HPDE6-E6E7 (cell line): ENCODE measurements around the gene RPS6KA4.

Experiments
- DNase-seq: peaks from one replicate; pipeline ENCODE4 v3.0.0; 2011; ENCODE audit warnings: missing footprints; ENCODE audit errors: extremely low spot score

RPS6KA4 gene

DNA sequence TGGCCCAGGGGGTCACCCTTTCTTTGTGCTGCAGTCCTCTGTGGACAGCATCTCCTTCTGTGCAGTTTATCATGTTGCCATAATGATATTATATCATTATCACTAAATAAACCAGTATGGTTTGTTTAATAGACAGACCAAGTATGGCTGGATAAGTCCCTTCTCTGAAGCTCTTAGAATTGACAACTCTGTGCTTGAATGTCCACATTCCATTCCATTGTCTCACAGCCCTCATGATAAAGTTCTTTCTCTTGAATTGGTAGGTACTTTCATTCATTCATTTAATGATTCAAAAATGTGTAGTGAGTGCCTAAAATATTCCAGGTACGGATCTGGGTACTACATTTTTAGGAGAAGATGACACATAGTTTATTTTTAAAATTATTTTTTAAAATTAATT lies 7.8 kb downstream of the RPS6KA4 start:
- no peak for DNase-seq

DNA sequence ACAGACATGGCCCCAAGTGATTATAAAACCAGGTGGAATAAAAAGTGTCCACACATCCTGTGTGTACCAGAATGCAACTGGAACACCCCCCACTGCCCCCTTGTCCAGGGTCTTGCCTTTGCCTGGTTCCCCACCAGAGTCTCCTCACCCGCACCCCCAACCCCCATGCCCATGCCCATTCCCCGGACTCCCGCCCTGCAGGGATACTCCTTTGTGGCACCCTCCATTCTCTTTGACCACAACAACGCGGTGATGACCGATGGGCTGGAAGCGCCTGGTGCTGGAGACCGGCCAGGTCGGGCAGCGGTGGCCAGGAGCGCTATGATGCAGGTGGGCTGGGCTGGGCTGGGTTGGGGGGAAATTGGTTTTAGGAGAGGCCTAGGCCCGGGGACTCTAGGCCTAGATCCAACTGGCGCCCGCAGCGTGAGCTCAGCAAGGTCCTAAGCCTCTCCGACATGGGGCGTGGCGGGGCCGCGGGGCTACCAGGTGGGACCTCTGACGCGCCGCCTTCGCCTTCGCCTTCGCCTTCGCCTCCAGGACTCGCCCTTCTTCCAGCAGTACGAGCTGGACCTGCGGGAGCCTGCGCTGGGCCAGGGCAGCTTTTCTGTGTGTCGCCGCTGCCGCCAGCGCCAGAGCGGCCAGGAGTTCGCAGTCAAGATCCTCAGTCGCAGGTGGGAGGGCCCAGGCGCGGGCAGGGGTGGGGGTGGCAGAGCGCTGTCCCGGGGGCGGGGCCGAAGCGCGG lies 9.1 kb downstream of the RPS6KA4 start:
- no peak for DNase-seq

DNA sequence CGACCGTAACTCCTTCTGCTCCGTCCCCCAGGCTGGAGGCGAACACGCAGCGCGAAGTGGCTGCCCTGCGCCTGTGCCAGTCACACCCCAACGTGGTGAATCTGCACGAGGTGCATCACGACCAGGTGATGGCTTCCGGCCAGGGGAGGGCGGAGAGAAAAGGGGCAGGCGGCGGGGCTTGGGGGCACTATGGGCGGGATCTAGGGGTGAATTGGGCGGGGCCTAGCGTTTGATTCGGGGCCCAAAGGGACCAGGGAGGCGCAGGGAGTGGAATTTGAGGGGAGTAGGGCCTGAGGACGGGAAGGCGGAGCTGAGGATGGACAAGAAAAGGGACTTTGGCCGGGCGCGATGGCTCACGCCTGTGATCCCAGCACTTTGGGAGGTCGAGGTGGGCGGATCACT lies 9.7 kb downstream of the RPS6KA4 start:
- DNase-seq: no peak

- no peak for DNase-seq
Measured at GRCh38 chr11:64369440-64370421, 10.8 kb downstream of the RPS6KA4 start.

DNA sequence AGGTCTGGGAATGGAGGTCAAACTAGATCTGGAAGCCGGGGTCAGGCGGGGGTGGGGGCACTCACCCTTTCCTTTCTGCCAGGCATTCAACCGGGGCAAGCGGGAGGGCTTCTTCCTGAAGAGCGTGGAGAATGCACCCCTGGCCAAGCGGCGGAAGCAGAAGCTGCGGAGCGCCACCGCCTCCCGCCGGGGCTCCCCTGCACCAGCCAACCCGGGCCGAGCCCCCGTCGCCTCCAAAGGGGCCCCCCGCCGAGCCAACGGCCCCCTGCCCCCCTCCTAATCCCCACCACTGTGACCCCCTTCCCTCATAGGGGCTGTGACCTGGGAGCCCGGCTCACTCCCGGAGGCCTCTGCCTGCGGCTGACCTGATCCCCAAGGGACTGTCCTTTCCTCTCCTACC lies 12.2 kb downstream of the RPS6KA4 start:
- DNase-seq: no peak

GRCh38 chr11:64372021-64372420 lies 13.1 kb downstream of the RPS6KA4 start:
- no peak for DNase-seq

DNA sequence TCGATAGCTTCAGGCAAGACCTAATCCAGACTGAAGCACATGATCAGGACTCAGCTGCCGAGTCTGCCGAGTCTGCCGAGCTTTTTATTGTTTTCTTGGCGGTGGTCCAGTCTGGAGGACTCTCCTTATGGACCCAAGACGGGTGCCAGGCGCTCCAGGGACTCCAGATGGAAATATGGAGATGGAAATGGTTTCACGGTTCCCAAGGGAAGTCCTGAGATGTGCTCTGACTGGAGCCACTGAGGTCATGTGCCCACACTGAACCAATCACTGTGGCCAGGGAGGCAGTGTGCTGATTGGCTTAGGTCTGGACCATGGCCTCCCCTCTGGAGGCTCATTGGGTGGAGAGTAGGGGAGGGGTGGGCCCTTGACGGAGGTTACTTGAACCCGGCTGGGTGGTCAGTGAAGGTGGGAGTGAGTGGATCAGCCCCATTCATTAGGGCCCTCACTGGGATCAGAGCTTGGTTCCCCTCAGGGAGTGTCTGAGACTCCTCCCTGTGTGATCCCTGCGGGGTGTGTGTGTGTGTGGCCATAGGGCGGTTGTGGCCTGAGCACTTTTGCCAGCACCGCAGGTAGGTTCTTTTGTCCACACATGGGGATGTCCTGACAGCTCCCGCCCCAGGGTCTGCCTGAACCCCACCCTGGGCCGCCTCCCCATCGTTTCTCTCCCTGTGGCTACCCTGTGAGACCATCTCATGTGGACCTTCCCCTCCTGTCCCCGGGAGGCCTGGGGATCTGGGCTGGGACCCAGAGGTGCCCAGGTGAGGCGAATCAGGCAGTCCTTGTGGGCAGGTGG lies 14.0 kb downstream of the RPS6KA4 start:
- DNase-seq: no peak

GRCh38 chr11:64373598-64373974 lies 14.6 kb downstream of the RPS6KA4 start:
- DNase-seq: no peak

DNA sequence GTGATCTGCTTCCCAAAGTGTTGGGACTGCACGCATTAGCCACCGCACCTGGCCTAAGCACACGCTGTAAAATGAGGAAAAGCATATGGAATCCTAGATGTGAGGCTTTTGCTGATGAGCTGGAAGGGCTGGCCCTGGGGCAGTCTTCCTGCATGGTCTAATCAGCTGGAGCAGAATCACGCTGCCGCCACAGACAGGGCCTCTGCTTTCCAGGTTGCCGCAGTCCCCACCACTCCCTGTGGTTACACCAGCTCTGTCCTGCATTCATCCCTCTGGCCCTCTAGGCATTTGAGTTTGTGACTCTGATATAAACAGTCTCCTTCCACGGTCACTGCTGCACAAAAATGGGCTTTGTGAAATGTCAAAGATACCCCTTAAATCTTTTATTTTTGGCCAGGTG lies 17.1 kb downstream of the RPS6KA4 start:
- no peak for DNase-seq

GRCh38 chr11:64378335-64378880 lies 19.4 kb downstream of the RPS6KA4 start:
- DNase-seq: no peak

GRCh38 chr11:64379160-64379559 lies 20.2 kb downstream of the RPS6KA4 start:
- DNase-seq: no peak

- DNase-seq: no peak
Measured at GRCh38 chr11:64379817-64380709, 21.1 kb downstream of the RPS6KA4 start.

DNA sequence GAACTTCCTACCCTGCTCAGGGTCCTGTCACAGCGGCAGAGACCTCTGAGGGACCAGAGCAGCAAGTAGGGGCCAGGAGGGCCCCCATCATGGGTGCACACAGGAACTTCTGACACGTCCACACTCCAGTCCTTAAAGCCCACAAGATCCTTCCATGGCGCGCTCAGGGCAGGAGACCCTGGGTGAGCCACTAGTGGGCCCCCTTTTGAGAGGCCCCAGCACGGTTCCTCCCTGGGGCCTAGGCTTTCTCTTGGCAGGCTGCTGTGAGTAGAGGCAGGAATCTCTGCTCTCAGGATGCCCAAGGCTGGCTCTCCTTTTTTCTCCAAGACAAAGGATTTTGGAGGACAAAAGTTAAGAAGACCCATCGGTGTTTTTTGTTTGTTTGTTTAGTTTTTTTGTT lies 22.4 kb downstream of the RPS6KA4 start:
- no peak for DNase-seq

DNA sequence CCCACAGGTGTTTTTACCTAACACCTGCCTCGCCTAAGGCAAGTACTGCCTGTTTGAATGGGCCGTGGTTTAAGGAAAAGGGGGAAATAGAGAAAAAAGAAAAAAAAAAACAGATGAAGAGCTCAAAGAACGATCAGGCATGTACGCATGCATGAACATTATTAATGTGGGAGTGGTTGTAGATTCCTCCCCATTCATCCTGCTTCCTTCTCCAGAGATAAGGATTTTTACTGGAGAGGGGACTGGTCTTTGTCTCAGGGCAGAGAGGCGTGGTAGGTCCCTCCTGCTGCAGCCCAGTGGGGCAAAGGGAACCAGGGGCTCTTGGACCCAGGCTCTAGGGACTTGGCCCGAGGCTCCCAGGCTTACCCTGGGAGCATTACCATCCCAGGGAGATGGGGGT lies 23.1 kb downstream of the RPS6KA4 start:
- no peak for DNase-seq

GRCh38 chr11:64382586-64382985 lies 23.6 kb downstream of the RPS6KA4 start:
- no peak for DNase-seq

DNA sequence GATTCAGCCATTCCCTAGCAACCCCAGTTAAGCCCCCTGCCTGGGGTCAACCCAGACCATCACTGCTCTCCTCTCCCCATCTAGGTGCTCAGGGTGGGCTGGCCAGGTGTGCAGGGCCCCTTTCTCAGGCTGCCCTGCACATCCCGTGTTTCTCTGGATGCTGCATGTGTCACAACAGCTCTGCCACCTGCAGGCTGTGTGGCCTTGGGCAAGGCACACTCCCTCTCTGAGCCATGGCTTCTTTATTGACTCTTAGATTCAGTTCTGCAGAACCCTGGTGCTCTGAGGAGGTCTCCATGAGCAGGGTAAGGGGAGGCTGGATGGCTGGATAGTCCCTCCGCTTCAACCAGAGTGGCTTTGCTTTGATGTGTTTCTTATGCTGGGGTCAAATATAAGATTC lies 24.6 kb downstream of the RPS6KA4 start:
- DNase-seq: no peak

DNA sequence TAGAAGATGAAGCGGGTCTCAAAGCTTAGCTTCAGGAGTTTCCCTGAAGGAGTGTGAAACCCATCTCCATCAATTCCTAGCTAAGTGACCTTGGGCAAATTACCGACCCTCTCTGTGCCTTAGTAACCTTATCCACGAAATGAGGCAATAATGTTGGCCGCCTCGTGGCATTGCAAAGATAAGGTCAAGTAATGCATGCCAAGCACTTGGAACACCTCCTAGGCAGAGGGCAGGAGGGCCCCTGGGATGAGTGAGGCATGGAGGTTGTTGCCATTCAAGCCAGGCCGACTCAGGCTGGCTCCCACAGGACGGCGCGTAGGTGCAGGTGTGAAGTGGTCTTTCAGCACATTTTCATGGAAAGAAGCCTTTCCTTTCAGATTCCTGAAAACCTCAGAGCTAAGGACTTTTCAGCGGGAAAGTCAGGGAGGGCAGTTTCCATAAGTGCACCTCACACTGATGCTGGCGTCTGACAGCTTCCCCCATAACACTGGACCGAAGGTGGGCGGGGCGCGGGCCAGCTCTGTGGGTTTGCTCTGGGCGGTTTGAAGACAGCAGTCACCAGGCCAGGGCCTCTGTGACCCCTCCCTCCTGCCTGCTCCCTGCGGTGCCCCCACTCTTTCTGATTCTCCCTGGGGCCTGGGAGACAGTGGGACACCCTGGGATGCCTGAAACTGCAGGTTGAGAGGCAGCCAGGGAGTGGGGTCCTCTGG lies 25.2 kb downstream of the RPS6KA4 start:
- no peak for DNase-seq

- DNase-seq: no peak
Measured at GRCh38 chr11:64384981-64385944, 26.3 kb downstream of the RPS6KA4 start.
